ENCODE data around the gene PRKAB2.

- TF ChIP-seq, protein P1, sequence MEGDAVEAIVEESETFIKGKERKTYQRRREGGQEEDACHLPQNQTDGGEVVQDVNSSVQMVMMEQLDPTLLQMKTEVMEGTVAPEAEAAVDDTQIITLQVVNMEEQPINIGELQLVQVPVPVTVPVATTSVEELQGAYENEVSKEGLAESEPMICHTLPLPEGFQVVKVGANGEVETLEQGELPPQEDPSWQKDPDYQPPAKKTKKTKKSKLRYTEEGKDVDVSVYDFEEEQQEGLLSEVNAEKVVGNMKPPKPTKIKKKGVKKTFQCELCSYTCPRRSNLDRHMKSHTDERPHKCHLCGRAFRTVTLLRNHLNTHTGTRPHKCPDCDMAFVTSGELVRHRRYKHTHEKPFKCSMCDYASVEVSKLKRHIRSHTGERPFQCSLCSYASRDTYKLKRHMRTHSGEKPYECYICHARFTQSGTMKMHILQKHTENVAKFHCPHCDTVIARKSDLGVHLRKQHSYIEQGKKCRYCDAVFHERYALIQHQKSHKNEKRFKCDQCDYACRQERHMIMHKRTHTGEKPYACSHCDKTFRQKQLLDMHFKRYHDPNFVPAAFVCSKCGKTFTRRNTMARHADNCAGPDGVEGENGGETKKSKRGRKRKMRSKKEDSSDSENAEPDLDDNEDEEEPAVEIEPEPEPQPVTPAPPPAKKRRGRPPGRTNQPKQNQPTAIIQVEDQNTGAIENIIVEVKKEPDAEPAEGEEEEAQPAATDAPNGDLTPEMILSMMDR (IDR thresholded peaks at IDR 0.05; ENCODE audit: low read depth, low read length) = no peak
- no peak for TF ChIP-seq EZH2phosphoT487 (IDR thresholded peaks at IDR 0.05; ENCODE audit: low read depth)
Measured at GRCh38 chr1:147171399-147172167, 687 bp downstream of the PRKAB2 start.

Data from OCI-LY3 (cell line).